ENCODE measurements around the gene RMND5B. TPM values are rescaled to one million over a fixed set of nuclear protein-coding genes. Genes with fewer than 3 reads are reported as not detected.

The RMND5B gene
- total and polyA plus RNA-seq, 2 of the 13 experiments (the other 11 are each of a cell fraction or from before 2014, with no cell fraction given) = 18.6 to 20.4 TPM

DNA sequence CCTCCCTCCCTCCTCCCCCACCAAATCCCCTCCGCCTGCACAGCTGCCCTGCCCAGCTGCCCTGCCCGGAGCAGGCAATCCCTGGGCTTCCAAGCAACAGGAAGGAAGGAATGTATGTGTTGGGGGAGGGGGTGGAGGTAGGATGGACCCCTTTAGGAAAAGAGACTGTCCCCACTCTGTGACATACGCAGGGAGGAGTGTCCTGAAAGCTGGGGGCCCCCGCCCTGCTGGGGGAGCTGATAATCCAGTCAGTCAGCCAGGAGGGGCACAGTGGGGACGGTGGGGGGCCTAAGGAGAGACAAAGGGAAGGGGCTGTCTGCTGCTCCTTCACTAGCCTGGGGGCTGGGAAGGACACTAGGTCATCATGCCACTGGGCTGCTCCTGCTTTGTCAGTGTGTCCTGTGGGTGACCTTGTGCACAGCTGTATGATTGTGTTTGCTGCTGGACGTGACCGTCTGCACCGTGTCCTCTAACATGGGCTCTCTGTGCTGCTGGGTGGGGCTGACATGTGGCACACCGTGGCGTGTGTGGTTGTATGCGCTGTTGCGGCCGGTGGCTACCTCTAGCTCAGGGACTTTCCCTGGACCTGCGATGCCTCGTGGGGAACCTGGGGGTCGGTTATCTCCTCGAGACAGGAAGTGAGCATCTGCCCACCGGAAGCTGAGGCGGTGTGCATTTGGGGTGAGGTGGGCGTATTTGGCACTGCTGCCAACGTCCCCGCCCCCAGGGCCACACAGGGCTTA, 14.5 kb upstream of the RMND5B start:
- no peak overlapping the region for H3K27ac ChIP-seq (ENCODE audit: extremely low read length, insufficient read depth, low read length)
- peak overlapping the region in 1 of 3 experiments; percentile 36; a peak in 1 of 6 replicates for H3K4me3 ChIP-seq (replicated peaks in 1 of 3; ENCODE audit: insufficient read depth in 1 of 3, low read depth in 2 of 3, low read length in 3 of 3)
- H3K36me3 ChIP-seq (replicated peaks in 1 of 2; ENCODE audit: control insufficient read depth in 1 of 2, insufficient read depth in 2 of 2, low read length in 2 of 2) = no peaks in the 10 kb centered on the region
- in situ Hi-C loops (cut with HindIII; ENCODE audit: extremely low pct_ligation_motif_present, low pct_unique_long_range_greater_than_20kb) = no loop called here
- POLR2A ChIA-PET = no interaction called here
- H3K9me3 ChIP-seq (ENCODE audit: low read length) = no peaks in the 10 kb centered on the region
- peaks cover 18% of the 10 kb centered on the region for H3K4me1 ChIP-seq (ENCODE audit: insufficient read depth, low read length)
- TF ChIP-seq ZNF687 (CRISPR knock-in tag; IDR thresholded peaks at IDR 0.05) = peak; percentile 59
- TF ChIP-seq TFAP4 (IDR thresholded peaks at IDR 0.05; ENCODE audit: borderline replicate concordance, low read depth) = peak; percentile 54; the same call in 1 of the 2 replicates
- TF ChIP-seq TBX2 (CRISPR knock-in tag; IDR thresholded peaks at IDR 0.05; ENCODE audit: borderline replicate concordance) = 0 out of 2 replicates have a peak, but pooled peaks have one; percentile 16
- no peak for TF ChIP-seq ZNF3 (CRISPR knock-in tag; IDR thresholded peaks at IDR 0.05)
- TF ChIP-seq ZFP36 (IDR thresholded peaks at IDR 0.05; ENCODE audit: borderline replicate concordance, low read depth, low read length, partially characterized antibody) = no peak
- peak; percentile 74 for TF ChIP-seq RARA (CRISPR knock-in tag; IDR thresholded peaks at IDR 0.05)
- ATAC-seq = peak; percentile 2; the same call in 1 of the 3 replicates
- WGBS (ENCODE audit: low lambda C conversion rate) = 12% methylated on average over 5 of the region's 22 CpGs
- H3K79me2 ChIP-seq (ENCODE audit: insufficient read depth, low read length) = no peaks in the 10 kb centered on the region
- H3K4me2 ChIP-seq (ENCODE audit: low read depth, low read length) = peak overlapping the region; percentile 41
- CTCF ChIA-PET (ENCODE audit: low intra/inter-chr PET ratio, low total read pairs) = no interaction called here
- peaks cover 10 to 65% of the 10 kb centered on the region in 2 experiments for H3K27me3 ChIP-seq (ENCODE audit: control insufficient read depth in 1 of 2, insufficient read depth in 2 of 2, low read length in 2 of 2)
- H3K9ac ChIP-seq (ENCODE audit: insufficient read depth, low read depth, low read length) = no peak overlapping the region
- no TSS peak for BruUV-seq (replicated peaks)
- DNase-seq (ENCODE audit: low spot score) = no peak
- FAIRE-seq = no peak
- no peaks in the 10 kb centered on the region for H4K20me1 ChIP-seq (ENCODE audit: insufficient read depth, low read length)
- no peak overlapping the region for H2AFZ ChIP-seq (ENCODE audit: low read length)
- intact Hi-C loops (cut with micrococcal nuclease; ENCODE audit: unreplicated experiment) = no loop called here

Data from HepG2 (cell line).